Upper lobe of left lung (tissue), 6 donors: Measurements from ENCODE around the gene NF2. TPM values are rescaled to one million over a fixed set of nuclear protein-coding genes. Genes with fewer than 3 reads are reported as not detected.

ENCODE experiments used
- ATAC-seq, 2 donors: fragments of 200-7000 bp; cut with Tn5 transposase; one replicate each; pipeline ENCODE4 v1.9.1; 2022; ENCODE audit warnings: mild to moderate bottlenecking in 2 of 2, moderate library complexity in 2 of 2; ENCODE audit not compliant: low FRiP score in 2 of 2
- DNase-seq, 2 donors: peaks; one replicate each; pipeline ENCODE4 v3.0.0-alpha.2; 2019 to 2020
- H3K27ac ChIP-seq, 4 donors: fragments of 200-600 bp; sonication (generic); one replicate each; pipeline ENCODE4 v1.5.1; 2016 to 2019
- H3K27me3 ChIP-seq, 4 donors: fragments of 200-600 bp; sonication (generic); one replicate each; pipeline ENCODE4 v1.5.1; 2017 to 2019
- H3K36me3 ChIP-seq, 4 donors: fragments of 200-600 bp; sonication (generic); one replicate each; pipeline ENCODE4 v1.5.1; 2016 to 2019
- H3K4me1 ChIP-seq, 4 donors: fragments of 200-600 bp; sonication (generic); one replicate each; pipeline ENCODE4 v1.5.1; 2018 to 2019
- H3K4me3 ChIP-seq, 4 donors: fragments of 200-600 bp; sonication (generic); one replicate each; pipeline ENCODE4 v1.5.1; 2017 to 2019; ENCODE audit warnings: mild to moderate bottlenecking in 2 of 4, moderate library complexity in 1 of 4
- H3K9me3 ChIP-seq, 4 donors: fragments of 200-600 bp; sonication (generic); one replicate each; pipeline ENCODE4 v1.5.1; 2018 to 2019
- EP300 ChIP-seq, 4 donors: sonication (generic); formaldehyde crosslinking; IDR thresholded peaks; one replicate each; pipeline ENCODE4 v1.5.1; 2017; ENCODE audit warnings: antibody characterized with exemption in 4 of 4, control low read depth in 2 of 4
- POLR2A ChIP-seq, 4 donors: fragments of 450-650 bp; IDR thresholded peaks; one replicate each; pipeline ENCODE4 v1.5.1; 2016 to 2017; ENCODE audit warnings: antibody characterized with exemption in 4 of 4, mild to moderate bottlenecking in 2 of 4
- POLR2AphosphoS5 ChIP-seq, 2 donors: sonication (generic); formaldehyde crosslinking; IDR thresholded peaks; one replicate each; pipeline ENCODE4 v1.5.1; 2017; ENCODE audit warnings: antibody characterized with exemption in 2 of 2
- WGBS, 2 donors: methylation state at CpG; one replicate each; pipeline ENCODE4 v1.1.5; 2017 to 2018; 5-methylcytosine and 5-hydroxymethylcytosine counted together
- total RNA-seq, 6 donors: library from RNA; depleted of rRNA in 4 of 6; stranded (reverse); fragments of >200 nt in 4 of 6; gene quantifications; one replicate each; pipeline versions ENCODE4 v1.1.0 to v1.2.1, GENCODE V29; 2016 to 2021
- TF ChIP-seq, protein P1 (sequence below), 6 experiments: fragments of 450-650 bp in 4 of 6; fragments of 200-600 bp in 2 of 6; sonication (generic) in 2 of 6; IDR thresholded peaks; one replicate each; pipeline ENCODE4 v1.5.1; 2016 to 2019; ENCODE audit warnings: antibody characterized with exemption in 6 of 6
- donor health status: DM: no; HTN: no; CAD: no; lungs with moderate emphysema.
- donor health status: DM: no; HTN: yes; CAD: no; lungs with severe emphysema.

NF2 gene
- total RNA-seq, 6 donors from 2014 or later: 31.2 to 43.8 (median 41.3) TPM

DNA sequence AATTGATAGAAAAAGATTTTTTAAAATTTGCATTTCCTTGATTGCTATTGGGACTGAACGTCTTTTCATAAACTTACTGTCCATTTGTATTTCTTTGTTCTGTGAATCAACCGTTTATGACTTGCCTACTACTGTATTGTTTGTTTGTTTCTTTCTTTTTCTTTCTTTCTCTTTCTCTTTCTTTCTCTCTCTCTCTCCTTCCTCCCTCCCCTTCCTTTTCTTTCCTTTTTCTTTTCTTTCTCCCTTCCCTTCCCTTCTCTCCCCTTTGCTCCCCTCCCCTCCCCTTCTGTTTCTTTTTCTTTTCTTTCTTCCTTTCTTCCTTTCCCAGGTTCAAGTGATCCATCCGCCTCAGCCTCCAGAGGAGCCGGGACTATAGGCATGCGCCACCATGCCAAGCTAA, 46.9 kb downstream of the NF2 start:
- no peaks in the 10 kb centered on the region for H3K4me1 ChIP-seq
- WGBS, 2 donors: 84 to 88% methylated on average over 5 of the region's 5 CpGs
- H3K9me3 ChIP-seq: no peaks in the 10 kb centered on the region
- no peaks in the 10 kb centered on the region for H3K27me3 ChIP-seq
- DNase-seq (no peak), ATAC-seq (no peak)
- H3K36me3 ChIP-seq: peaks cover 0 to 28% (median 6%) of the 10 kb centered on the region in 4 donors
- TF ChIP-seq EP300 (IDR thresholded peaks at IDR 0.05) (no peak), POLR2AphosphoS5 (IDR thresholded peaks at IDR 0.05) (no peak), POLR2A (IDR thresholded peaks at IDR 0.05) (no peak)
- TF ChIP-seq, protein P1, sequence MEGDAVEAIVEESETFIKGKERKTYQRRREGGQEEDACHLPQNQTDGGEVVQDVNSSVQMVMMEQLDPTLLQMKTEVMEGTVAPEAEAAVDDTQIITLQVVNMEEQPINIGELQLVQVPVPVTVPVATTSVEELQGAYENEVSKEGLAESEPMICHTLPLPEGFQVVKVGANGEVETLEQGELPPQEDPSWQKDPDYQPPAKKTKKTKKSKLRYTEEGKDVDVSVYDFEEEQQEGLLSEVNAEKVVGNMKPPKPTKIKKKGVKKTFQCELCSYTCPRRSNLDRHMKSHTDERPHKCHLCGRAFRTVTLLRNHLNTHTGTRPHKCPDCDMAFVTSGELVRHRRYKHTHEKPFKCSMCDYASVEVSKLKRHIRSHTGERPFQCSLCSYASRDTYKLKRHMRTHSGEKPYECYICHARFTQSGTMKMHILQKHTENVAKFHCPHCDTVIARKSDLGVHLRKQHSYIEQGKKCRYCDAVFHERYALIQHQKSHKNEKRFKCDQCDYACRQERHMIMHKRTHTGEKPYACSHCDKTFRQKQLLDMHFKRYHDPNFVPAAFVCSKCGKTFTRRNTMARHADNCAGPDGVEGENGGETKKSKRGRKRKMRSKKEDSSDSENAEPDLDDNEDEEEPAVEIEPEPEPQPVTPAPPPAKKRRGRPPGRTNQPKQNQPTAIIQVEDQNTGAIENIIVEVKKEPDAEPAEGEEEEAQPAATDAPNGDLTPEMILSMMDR (IDR thresholded peaks at IDR 0.05): no peak
- H3K4me3 ChIP-seq: no peak overlapping the region
- no peak overlapping the region for H3K27ac ChIP-seq

DNA sequence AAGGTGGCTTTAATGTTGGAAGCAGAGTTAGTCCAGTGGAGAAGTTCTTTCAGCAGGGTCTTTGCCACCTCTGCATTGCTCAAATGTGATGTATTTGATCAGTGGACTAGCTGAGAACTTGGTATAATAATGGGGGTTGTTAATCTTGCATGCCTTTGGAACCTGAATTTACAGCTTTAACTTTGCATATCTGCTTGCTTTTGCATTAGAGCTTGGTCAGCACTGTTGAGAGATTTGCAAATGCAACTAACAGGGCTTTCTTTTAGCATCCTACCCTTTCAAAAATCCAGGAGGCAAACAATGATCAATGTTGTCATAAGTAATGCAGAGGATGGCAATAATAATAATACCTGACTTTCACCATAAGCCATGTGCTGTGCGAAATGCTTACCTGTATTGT, 48.2 kb downstream of the NF2 start:
- no peaks in the 10 kb centered on the region for H3K27me3 ChIP-seq
- peaks cover 0 to 32% (median 8%) of the 10 kb centered on the region in 4 donors for H3K36me3 ChIP-seq
- TF ChIP-seq POLR2A (IDR thresholded peaks at IDR 0.05): no peak
- no peak for TF ChIP-seq POLR2AphosphoS5 (IDR thresholded peaks at IDR 0.05)
- TF ChIP-seq, protein P1 (IDR thresholded peaks at IDR 0.05): no peak
- no peak for TF ChIP-seq EP300 (IDR thresholded peaks at IDR 0.05)
- no peak for ATAC-seq
- no peaks in the 10 kb centered on the region for H3K4me1 ChIP-seq
- no peak for DNase-seq
- no peak overlapping the region for H3K4me3 ChIP-seq
- H3K27ac ChIP-seq: no peak overlapping the region
- WGBS, 2 donors: 96 to 100% methylated on average over 1 of the region's 1 CpG
- H3K9me3 ChIP-seq: no peaks in the 10 kb centered on the region

DNA sequence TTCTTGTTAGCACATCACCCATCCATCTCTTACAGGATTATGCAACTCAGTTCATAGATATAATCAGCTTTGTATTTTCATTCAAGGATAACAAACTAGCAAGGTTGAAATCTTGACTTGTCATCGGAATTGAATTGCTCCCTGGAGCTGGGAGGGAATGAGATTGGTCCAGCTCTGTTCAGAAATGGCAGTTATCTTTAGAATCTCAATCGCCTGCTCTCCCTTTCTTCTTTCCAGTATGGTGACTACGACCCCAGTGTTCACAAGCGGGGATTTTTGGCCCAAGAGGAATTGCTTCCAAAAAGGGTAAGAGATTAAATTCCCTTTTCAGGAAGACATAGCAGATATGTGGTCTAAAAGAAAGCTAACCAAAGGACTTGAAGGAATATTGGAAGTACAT, 51.0 kb downstream of the NF2 start:
- H3K36me3 ChIP-seq: peaks cover 0 to 34% (median 6%) of the 10 kb centered on the region in 4 donors
- ATAC-seq (no peak), DNase-seq (no peak)
- no peak for TF ChIP-seq EP300 (IDR thresholded peaks at IDR 0.05)
- no peak for TF ChIP-seq POLR2A (IDR thresholded peaks at IDR 0.05)
- TF ChIP-seq POLR2AphosphoS5 (IDR thresholded peaks at IDR 0.05): no peak
- TF ChIP-seq, protein P1 (IDR thresholded peaks at IDR 0.05): no peak
- peaks cover 0 to 17% (median 8%) of the 10 kb centered on the region in 4 donors for H3K4me1 ChIP-seq
- no peak overlapping the region for H3K4me3 ChIP-seq
- no peaks in the 10 kb centered on the region for H3K9me3 ChIP-seq
- H3K27ac ChIP-seq: no peak overlapping the region
- WGBS, 2 donors: 94 to 95% methylated on average over 4 of the region's 4 CpGs
- no peaks in the 10 kb centered on the region for H3K27me3 ChIP-seq

DNA sequence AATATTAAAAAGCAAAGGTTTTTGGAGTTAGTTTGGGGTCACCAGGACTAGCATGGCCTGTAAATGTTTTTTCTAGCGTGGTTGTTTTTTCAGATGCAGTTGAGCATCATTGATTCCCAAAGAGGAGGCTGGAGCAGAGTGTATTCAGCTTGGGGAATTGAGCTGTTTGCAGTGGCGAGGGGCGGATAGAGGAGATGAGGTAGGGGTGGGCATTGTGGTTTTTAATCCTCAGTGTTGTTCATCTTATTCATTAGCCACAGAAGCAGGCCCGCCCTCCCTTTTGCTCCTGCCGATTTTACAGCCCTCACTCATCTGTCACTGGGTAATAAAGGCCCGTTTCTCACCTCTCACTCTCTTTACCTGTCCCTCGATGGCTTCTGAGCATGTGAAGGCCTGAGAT, 51.4 kb downstream of the NF2 start:
- DNase-seq (no peak), ATAC-seq (no peak)
- Histone ChIP-seq H3K4me3 (no peak overlapping the region), H3K27me3 (no peaks in the 10 kb centered on the region), H3K27ac (no peak overlapping the region), H3K9me3 (no peaks in the 10 kb centered on the region), H3K36me3 (peaks cover 0 to 36% (median 7%) of the 10 kb centered on the region in 4 donors), H3K4me1 (peaks cover 0 to 17% (median 8%) of the 10 kb centered on the region in 4 donors)
- TF ChIP-seq POLR2AphosphoS5 (IDR thresholded peaks at IDR 0.05): no peak
- TF ChIP-seq, protein P1 (IDR thresholded peaks at IDR 0.05): no peak
- no peak for TF ChIP-seq EP300 (IDR thresholded peaks at IDR 0.05)
- no peak for TF ChIP-seq POLR2A (IDR thresholded peaks at IDR 0.05)
- 87 to 88% methylated on average over 7 of the region's 7 CpGs for WGBS, 2 donors

DNA sequence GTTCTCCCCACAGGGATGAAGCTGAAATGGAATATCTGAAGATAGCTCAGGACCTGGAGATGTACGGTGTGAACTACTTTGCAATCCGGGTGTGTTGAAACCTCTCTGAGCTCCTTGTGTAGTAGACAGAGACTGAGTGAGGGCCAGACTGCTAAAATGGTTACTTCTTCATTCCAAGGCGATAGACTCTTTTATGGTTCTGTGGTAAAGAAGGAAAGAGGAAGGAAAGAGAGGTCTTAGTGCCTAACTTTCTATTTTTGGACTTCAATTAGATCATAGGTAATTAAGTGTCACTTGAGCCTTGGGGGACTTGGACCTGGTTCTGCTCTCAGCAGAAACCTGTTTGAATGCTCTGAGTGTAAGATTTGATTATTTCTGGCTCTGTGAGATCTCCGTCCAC, 54.7 kb downstream of the NF2 start:
- Histone ChIP-seq H3K27ac (no peak overlapping the region), H3K36me3 (peaks cover 4 to 69% (median 24%) of the 10 kb centered on the region in 4 donors), H3K27me3 (no peaks in the 10 kb centered on the region), H3K4me3 (no peak overlapping the region), H3K4me1 (peaks cover 0 to 17% (median 8%) of the 10 kb centered on the region in 4 donors), H3K9me3 (no peaks in the 10 kb centered on the region)
- DNase-seq (no peak), ATAC-seq (peak; percentile 26 to 61)
- WGBS, 2 donors: 55 to 58% methylated on average over 4 of the region's 4 CpGs
- TF ChIP-seq EP300 (IDR thresholded peaks at IDR 0.05) (no peak), POLR2AphosphoS5 (IDR thresholded peaks at IDR 0.05) (no peak), POLR2A (IDR thresholded peaks at IDR 0.05) (no peak)
- TF ChIP-seq, protein P1 (IDR thresholded peaks at IDR 0.05): no peak
